Mononuclear cell (primary cell): ENCODE data around the gene PAK4. TPM values are rescaled to one million over a fixed set of nuclear protein-coding genes. Genes with fewer than 3 reads are reported as not detected.

Experiments
- H3K27me3 ChIP-seq: 2 replicates; pipeline ENCODE4 v1.6.0; 2011; ENCODE audit warnings: low read length, control low read depth; ENCODE audit not compliant: insufficient read depth
- H3K4me1 ChIP-seq: 2 replicates; pipeline ENCODE4 v1.5.1; 2011; ENCODE audit warnings: mild to moderate bottlenecking, low read length, control low read depth; ENCODE audit not compliant: insufficient read depth
- H3K4me3 ChIP-seq: 2 replicates; pipeline ENCODE4 v1.5.1; 2011; ENCODE audit warnings: mild to moderate bottlenecking, low read length, moderate library complexity
- H3K9me3 ChIP-seq: 2 replicates; pipeline ENCODE4 v1.5.1; 2011; ENCODE audit warnings: low read depth, mild to moderate bottlenecking, control low read depth, low read length
- total RNA-seq: library from RNA; depleted of rRNA; stranded (reverse); fragments of >200 nt; gene quantifications from one replicate; pipeline ENCODE4 v1.2.3, GENCODE V29; 2012

PAK4 gene
- total RNA-seq, 1 donor: 1.5 TPM

DNA sequence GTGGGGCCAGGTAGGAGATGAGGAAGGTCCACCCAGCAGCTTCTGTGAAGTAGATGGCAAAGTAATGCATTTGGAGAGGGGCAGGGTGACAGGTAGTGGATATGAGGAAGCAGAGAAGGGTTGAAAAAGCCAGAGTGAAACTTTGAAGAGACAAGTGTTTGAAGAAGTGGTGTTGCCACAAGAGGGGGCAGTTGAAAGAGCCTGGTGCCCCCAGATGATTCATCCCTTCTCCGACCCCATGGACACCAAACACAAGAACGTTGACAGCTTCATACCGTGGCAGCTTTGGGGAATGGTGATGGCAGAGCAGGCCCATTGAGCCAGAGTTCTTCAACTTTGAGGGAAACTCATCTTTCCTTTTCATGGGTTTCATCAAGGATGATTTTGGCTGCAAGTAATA, 99.3 kb downstream of the PAK4 start:
- H3K9me3 ChIP-seq: no peaks in the 10 kb centered on the region
- peaks cover 2% of the 10 kb centered on the region for H3K27me3 ChIP-seq
- H3K4me1 ChIP-seq: peaks cover 6% of the 10 kb centered on the region
- no peak overlapping the region for H3K4me3 ChIP-seq

Other genes starting within 250 kb of the PAK4 start
- gene RINL, start 247.5 kb upstream of the PAK4 start, total RNA-seq: 8.1 TPM
- 50.7 TPM for gene SIRT2, start 226.2 kb upstream of the PAK4 start, total RNA-seq
- gene NFKBIB, start 225.8 kb upstream of the PAK4 start, total RNA-seq: 22.6 TPM
- 0.42 TPM for gene CCER2, start 213.6 kb upstream of the PAK4 start, total RNA-seq
- gene SARS2, start 195.0 kb upstream of the PAK4 start, total RNA-seq: 6.4 TPM
- 9.9 TPM for gene MRPS12, start 194.8 kb upstream of the PAK4 start, total RNA-seq
- gene FBXO17, start 150.0 kb upstream of the PAK4 start, total RNA-seq: under 0.01 TPM
- not detected for gene FBXO27, start 93.2 kb upstream of the PAK4 start, total RNA-seq
- not detected for gene ACP7, start 41.4 kb upstream of the PAK4 start, total RNA-seq
- not detected for gene NCCRP1, start 71.2 kb downstream of the PAK4 start, total RNA-seq
- not detected for gene SYCN, start 78.5 kb downstream of the PAK4 start, total RNA-seq
- gene IFNL3, start 119.2 kb downstream of the PAK4 start, total RNA-seq: not detected
- 0.10 TPM for gene IFNL4, start 123.1 kb downstream of the PAK4 start, total RNA-seq
- not detected for gene IFNL2, start 142.6 kb downstream of the PAK4 start, total RNA-seq
- gene IFNL1, start 170.6 kb downstream of the PAK4 start, total RNA-seq: not detected
- 1.8 TPM for gene LRFN1, start 195.1 kb downstream of the PAK4 start, total RNA-seq
- gene GMFG, start 210.3 kb downstream of the PAK4 start, total RNA-seq: 211 TPM
- gene SAMD4B, start 216.6 kb downstream of the PAK4 start, total RNA-seq: 30.0 TPM